ENCODE results near the gene CSNK1G1. TPM values are rescaled to one million over a fixed set of nuclear protein-coding genes. Genes with fewer than 3 reads are reported as not detected.

The CSNK1G1 gene
- total and polyA plus RNA-seq, 2 of the 4 experiments (the other 2 are of a cell fraction): 7.4 to 29.4 TPM

DNA sequence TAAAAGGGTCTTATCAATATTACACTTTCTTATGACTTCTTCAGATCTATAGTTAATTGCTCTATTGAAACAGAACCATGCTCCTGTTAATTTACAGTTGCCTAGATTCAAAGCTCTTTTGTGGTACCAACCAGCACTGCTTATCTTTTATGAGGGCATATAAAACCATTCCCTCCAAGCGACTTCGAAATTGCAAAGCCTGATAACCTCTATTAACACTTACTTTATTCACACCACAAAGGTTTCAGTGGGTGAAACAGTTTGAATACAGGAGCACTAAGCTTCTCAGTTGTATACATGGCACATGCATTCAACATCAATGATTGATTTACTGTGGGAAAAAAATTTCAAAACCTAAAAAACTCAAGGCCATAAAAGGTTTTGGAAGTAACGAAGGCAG, 118.3 kb downstream of the CSNK1G1 start:
- Histone ChIP-seq H3K4me3 (ENCODE audit: insufficient read depth, low read depth, low read length) (no peak overlapping the region), H3K4me1 (ENCODE audit: control insufficient read depth, insufficient read depth, low read length) (peaks cover 1% of the 10 kb centered on the region; the same call in 1 of the 2 replicates), H2BK5ac (ENCODE audit: low read depth, low read length, poor library complexity, severe bottlenecking) (no peak overlapping the region), H3K79me1 (ENCODE audit: low read depth in 1 of 2, low read length in 2 of 2) (peaks cover 16 to 52% of the 10 kb centered on the region in 2 experiments), H3K9me3 (ENCODE audit: control insufficient read depth, insufficient read depth, low read length) (no peaks in the 10 kb centered on the region), H3K27me3 (ENCODE audit: control insufficient read depth, insufficient read depth, low read length) (no peaks in the 10 kb centered on the region), H4K8ac (ENCODE audit: low read depth in 2 of 2, low read length in 2 of 2) (no peak overlapping the region), H3K4me2 (ENCODE audit: low read depth, low read length) (no peak overlapping the region), H2AK5ac (ENCODE audit: low read depth, low read length) (no peak overlapping the region), H2AFZ (replicated peaks; ENCODE audit: low read length, poor library complexity) (no peak overlapping the region), H3K9ac (ENCODE audit: low read depth, low read length) (no peak overlapping the region), H4K5ac (ENCODE audit: low read depth, low read length) (no peak overlapping the region), H3K14ac (replicated peaks; ENCODE audit: low read depth, low read length) (no peak overlapping the region), H3K36me3 (ENCODE audit: control insufficient read depth, insufficient read depth, low read length) (no peaks in the 10 kb centered on the region), H3K9me1 (ENCODE audit: insufficient read depth, low read length) (0 out of 2 replicates have a peak, but pooled peaks cover 3% of the 10 kb centered on the region), H2BK15ac (ENCODE audit: low read depth, low read length) (no peak overlapping the region), H2BK120ac (ENCODE audit: low read depth, low read length) (no peak overlapping the region), H2BK20ac (ENCODE audit: low read depth, low read length) (no peak overlapping the region), H3K56ac (ENCODE audit: extremely low read depth, insufficient read depth, low read length) (no peak overlapping the region), H2AK9ac (replicated peaks; ENCODE audit: low read depth, low read length, poor library complexity) (no peak overlapping the region), H3K23ac (ENCODE audit: low read depth, low read length) (no peak overlapping the region), H3K18ac (ENCODE audit: low read depth, low read length) (no peak overlapping the region), H3K4ac (ENCODE audit: low read depth, low read length) (no peak overlapping the region), H4K91ac (ENCODE audit: insufficient read depth, low read depth, low read length) (no peak overlapping the region), H4K20me1 (ENCODE audit: insufficient read depth, low read length) (peaks cover 12% of the 10 kb centered on the region), H3K27ac (ENCODE audit: insufficient read depth, low read length) (no peak overlapping the region)
- dilution Hi-C loops (cut with HindIII; ENCODE audit: low sequenced_read_pairs, unreplicated experiment) (no loop called here), intact Hi-C loops (cut with micrococcal nuclease) (no loop called here), in situ Hi-C loops (cut with MboI; ENCODE audit: low sequenced_read_pairs) (no loop called here)
- BruUV-seq (replicated peaks): no TSS peak
- no CpG with 5 or more reads among the region's 3 CpGs for WGBS, 2 experiments (ENCODE audit: extremely low coverage in 2 of 2, insufficient read length in 1 of 2)
- POLR2A ChIA-PET (ENCODE audit: unreplicated experiment): no interaction called here
- ATAC-seq (ENCODE audit: low read depth): no peak
- DNase-seq: no peak
- CTCF ChIA-PET: no interaction called here
- no peak for TF ChIP-seq CHD1 (IDR thresholded peaks at IDR 0.05; ENCODE audit: low read depth, low read length)
- TF ChIP-seq, protein P1, sequence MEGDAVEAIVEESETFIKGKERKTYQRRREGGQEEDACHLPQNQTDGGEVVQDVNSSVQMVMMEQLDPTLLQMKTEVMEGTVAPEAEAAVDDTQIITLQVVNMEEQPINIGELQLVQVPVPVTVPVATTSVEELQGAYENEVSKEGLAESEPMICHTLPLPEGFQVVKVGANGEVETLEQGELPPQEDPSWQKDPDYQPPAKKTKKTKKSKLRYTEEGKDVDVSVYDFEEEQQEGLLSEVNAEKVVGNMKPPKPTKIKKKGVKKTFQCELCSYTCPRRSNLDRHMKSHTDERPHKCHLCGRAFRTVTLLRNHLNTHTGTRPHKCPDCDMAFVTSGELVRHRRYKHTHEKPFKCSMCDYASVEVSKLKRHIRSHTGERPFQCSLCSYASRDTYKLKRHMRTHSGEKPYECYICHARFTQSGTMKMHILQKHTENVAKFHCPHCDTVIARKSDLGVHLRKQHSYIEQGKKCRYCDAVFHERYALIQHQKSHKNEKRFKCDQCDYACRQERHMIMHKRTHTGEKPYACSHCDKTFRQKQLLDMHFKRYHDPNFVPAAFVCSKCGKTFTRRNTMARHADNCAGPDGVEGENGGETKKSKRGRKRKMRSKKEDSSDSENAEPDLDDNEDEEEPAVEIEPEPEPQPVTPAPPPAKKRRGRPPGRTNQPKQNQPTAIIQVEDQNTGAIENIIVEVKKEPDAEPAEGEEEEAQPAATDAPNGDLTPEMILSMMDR (conservative IDR thresholded peaks at IDR 0.05; ENCODE audit: low read depth, low read length): no peak
- TF ChIP-seq SMC3 (IDR thresholded peaks at IDR 0.05; ENCODE audit: low read depth, low read length): no peak
- no peak for TF ChIP-seq NFE2L2 (IDR thresholded peaks at IDR 0.05; ENCODE audit: low read depth, low read length)
- TF ChIP-seq RCOR1 (IDR thresholded peaks at IDR 0.05; ENCODE audit: insufficient replicate concordance, low read length): no peak
- TF ChIP-seq, protein P2, sequence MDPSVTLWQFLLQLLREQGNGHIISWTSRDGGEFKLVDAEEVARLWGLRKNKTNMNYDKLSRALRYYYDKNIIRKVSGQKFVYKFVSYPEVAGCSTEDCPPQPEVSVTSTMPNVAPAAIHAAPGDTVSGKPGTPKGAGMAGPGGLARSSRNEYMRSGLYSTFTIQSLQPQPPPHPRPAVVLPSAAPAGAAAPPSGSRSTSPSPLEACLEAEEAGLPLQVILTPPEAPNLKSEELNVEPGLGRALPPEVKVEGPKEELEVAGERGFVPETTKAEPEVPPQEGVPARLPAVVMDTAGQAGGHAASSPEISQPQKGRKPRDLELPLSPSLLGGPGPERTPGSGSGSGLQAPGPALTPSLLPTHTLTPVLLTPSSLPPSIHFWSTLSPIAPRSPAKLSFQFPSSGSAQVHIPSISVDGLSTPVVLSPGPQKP (IDR thresholded peaks at IDR 0.05; ENCODE audit: borderline replicate concordance, low read depth, low read length): no peak
- TF ChIP-seq, protein P3, sequence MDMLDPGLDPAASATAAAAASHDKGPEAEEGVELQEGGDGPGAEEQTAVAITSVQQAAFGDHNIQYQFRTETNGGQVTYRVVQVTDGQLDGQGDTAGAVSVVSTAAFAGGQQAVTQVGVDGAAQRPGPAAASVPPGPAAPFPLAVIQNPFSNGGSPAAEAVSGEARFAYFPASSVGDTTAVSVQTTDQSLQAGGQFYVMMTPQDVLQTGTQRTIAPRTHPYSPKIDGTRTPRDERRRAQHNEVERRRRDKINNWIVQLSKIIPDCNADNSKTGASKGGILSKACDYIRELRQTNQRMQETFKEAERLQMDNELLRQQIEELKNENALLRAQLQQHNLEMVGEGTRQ (IDR thresholded peaks at IDR 0.05; ENCODE audit: low read depth, low read length): no peak
- no peak for TF ChIP-seq POLR2A (IDR thresholded peaks at IDR 0.05; ENCODE audit: low read depth, low read length)
- TF ChIP-seq FOS (IDR thresholded peaks at IDR 0.05; ENCODE audit: low read depth, low read length): no peak
- no peak for TF ChIP-seq MXI1 (IDR thresholded peaks at IDR 0.05; ENCODE audit: borderline replicate concordance, low read depth, low read length)
- TF ChIP-seq RAD21 (IDR thresholded peaks at IDR 0.05; ENCODE audit: low read length): no peak
- TF ChIP-seq BHLHE40 (IDR thresholded peaks at IDR 0.05; ENCODE audit: low read depth, low read length): no peak
- no peak for TF ChIP-seq MAFK (IDR thresholded peaks at IDR 0.05; ENCODE audit: low read depth, low read length)
- TF ChIP-seq MAZ (IDR thresholded peaks at IDR 0.05; ENCODE audit: borderline replicate concordance, low read depth, low read length): no peak
- TF ChIP-seq CEBPB (IDR thresholded peaks at IDR 0.05; ENCODE audit: low read depth, low read length): no peak
